Adrenal gland (tissue), 12 donors: ENCODE results near the gene INO80E. TPM values are rescaled to one million over a fixed set of nuclear protein-coding genes. Genes with fewer than 3 reads are reported as not detected.

ENCODE experiments used
- DNase-seq, 7 donors: peaks; one replicate each; pipeline ENCODE4 v3.0.0-alpha.2; 2019 to 2020
- H3K27ac ChIP-seq, 5 donors: fragments of 200-600 bp; sonication (generic) in 4 of 5; 1 replicate in 3 of 5; 2 replicates in 2 of 5; pipeline versions ENCODE4 v1.5.1 to v1.8.0; 2016 to 2020; ENCODE audit warnings: mild to moderate bottlenecking in 1 of 5
- H3K27me3 ChIP-seq: fragments of 200-600 bp; 2 replicates; pipeline ENCODE4 v1.8.0; 2021
- H3K36me3 ChIP-seq, 2 donors: fragments of 200-600 bp; replicated peaks in 1 of 2; 1 replicate in 1 of 2; 2 replicates in 1 of 2; pipeline versions ENCODE4 v1.5.1 to v1.8.0; 2018 to 2022
- H3K4me1 ChIP-seq, 2 donors: fragments of 200-600 bp; replicated peaks in 1 of 2; 1 replicate in 1 of 2; 2 replicates in 1 of 2; pipeline versions ENCODE4 v1.5.1 to v1.8.0; 2018 to 2021
- H3K4me3 ChIP-seq, 4 donors: fragments of 200-600 bp; sonication (generic) in 3 of 4; one replicate each; pipeline ENCODE4 v1.5.1; 2016 to 2018
- H3K9me3 ChIP-seq, 3 donors: fragments of 200-600 bp; sonication (generic) in 1 of 3; replicated peaks in 1 of 3; 1 replicate in 2 of 3; 2 replicates in 1 of 3; pipeline versions ENCODE4 v1.5.1 to v1.8.0; 2016 to 2021
- POLR2A ChIP-seq, 2 donors: fragments of 450-650 bp; IDR thresholded peaks; one replicate each; pipeline ENCODE4 v1.6.1; 2017; ENCODE audit warnings: antibody characterized with exemption in 2 of 2, mild to moderate bottlenecking in 2 of 2, moderate library complexity in 1 of 2
- whole genome bisulfite sequencing, 4 donors: extraction: QIAGEN DNeasy Blood & Tissue Kit in 2 of 4; methylation state at CpG; one replicate each; pipeline versions ENCODE4 v1.1.5 to v1.1.7; 2013 to 2017; 5-methylcytosine and 5-hydroxymethylcytosine counted together
- intact Hi-C, 2 donors: fragments of 100-400 bp; cut with DNase I; formaldehyde crosslinking; loops; one replicate each; pipeline versions ENCODE4 v1.14.1 to v1.15.0; 2022 to 2023
- polyA plus RNA-seq, 3 donors: library from polyadenylated mRNA; stranded (reverse); fragments of 200-250 nt in 2 of 3; fragments of 350-450 nt in 1 of 3; fragmentation: Illumina TruSeq in 1 of 3; extraction: RNeasy Lipid Tissue Mini Kit (QIAGEN cat#74804) in 1 of 3; gene quantifications; one replicate each; pipeline ENCODE4 v1.2.3, GENCODE V29; 2013 to 2014
- total RNA-seq, 9 donors: library from RNA; depleted of rRNA in 4 of 9; stranded (reverse); fragments of >200 nt in 4 of 9; fragments of 120-200 nt in 1 of 9; fragmentation: NEBNext Ultra II Directional in 1 of 9; extraction: Animal tissue kit (Norgen Biotek cat#: 25700) in 1 of 9; gene quantifications; one replicate each; pipeline versions ENCODE4 v1.1.0 to v1.2.4, GENCODE V29; 2013 to 2023
- TF ChIP-seq, protein P1 (sequence below), 6 experiments: fragments of 450-650 bp in 4 of 6; fragments of 200-600 bp in 2 of 6; sonication (generic) in 1 of 6; IDR thresholded peaks; 1 replicate in 5 of 6; 2 replicates in 1 of 6; pipeline versions ENCODE4 v1.5.1 to v1.8.0; 2016 to 2021; ENCODE audit warnings: antibody characterized with exemption in 6 of 6, mild to moderate bottlenecking in 2 of 6, moderate library complexity in 1 of 6
- donor health status: healthy with polysubstance abuse.
- donor health status: Bipolar disorder and iron deficiency.
- donor health status: DM: yes; HTN: yes; CAD: no.
- donor health status: DM: no; HTN: no; CAD: no.
- donor health status: DM: no; HTN: no; CAD: no.
- donor health status: DM: yes; HTN: yes; CAD: no.

INO80E gene
- total and polyA plus RNA-seq, 12 donors: 31.8 to 362 (median 73.4) TPM

DNA sequence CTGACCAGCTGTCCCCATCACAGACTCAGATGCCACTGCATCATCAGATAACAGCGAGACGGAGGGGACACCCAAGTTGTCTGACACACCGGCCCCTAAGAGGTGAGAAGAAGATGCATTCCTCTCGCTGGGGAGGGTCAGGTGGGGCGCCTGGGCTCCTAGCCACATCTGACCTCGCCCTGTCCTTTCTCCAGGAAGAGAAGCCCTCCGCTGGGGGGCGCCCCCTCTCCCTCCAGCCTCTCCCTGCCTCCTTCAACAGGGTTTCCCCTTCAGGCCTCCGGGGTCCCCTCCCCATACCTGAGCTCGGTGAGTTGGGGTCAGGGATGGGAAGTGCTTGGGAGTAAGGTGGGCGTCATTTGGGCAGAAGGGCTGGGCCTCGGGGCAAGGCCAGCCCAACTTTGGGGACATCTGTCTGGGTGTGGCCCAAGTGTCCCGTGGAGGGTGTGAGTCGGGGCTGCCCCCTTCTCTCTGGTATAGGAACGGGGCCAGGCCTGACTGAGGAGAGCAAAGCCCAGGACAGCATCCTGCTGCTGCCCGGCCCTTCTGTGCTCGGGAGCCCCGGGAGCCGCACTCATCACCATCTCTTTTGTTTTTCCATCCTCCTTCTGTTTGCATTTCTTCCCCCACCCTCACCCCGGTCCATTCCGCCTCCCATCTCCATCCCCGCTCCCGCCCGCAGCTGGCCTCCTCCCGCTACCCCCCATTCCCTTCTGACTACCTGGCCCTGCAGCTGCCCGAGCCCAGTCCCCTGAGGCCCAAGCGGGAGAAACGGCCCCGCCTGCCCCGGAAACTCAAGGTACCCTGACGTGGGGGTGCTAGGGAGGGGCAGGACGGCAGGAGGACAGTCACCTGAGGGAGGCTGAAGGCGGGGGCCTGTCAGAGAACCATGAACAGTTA, 4.9 kb downstream of the INO80E start:
- Histone ChIP-seq H3K27me3 (no peaks in the 10 kb centered on the region), H3K4me3 (no peak overlapping the region), H3K36me3 (peaks cover 0 to 5% of the 10 kb centered on the region in 2 donors), H3K4me1 (peaks cover 7 to 9% of the 10 kb centered on the region in 2 donors), H3K27ac (no peak overlapping the region), H3K9me3 (no peaks in the 10 kb centered on the region)
- 82 to 88% (median 85%) methylated on average over 25 to 33 of the region's 33 CpGs for WGBS, 4 donors
- intact Hi-C loops: loop anchor here in 1 of 2 donors (5.0 kb wide), 1 partner anchor 129 kb away; no protein-coding TSS in a partner anchor
- DNase-seq: no peak
- TF ChIP-seq POLR2A (IDR thresholded peaks at IDR 0.05): no peak
- TF ChIP-seq, protein P1, sequence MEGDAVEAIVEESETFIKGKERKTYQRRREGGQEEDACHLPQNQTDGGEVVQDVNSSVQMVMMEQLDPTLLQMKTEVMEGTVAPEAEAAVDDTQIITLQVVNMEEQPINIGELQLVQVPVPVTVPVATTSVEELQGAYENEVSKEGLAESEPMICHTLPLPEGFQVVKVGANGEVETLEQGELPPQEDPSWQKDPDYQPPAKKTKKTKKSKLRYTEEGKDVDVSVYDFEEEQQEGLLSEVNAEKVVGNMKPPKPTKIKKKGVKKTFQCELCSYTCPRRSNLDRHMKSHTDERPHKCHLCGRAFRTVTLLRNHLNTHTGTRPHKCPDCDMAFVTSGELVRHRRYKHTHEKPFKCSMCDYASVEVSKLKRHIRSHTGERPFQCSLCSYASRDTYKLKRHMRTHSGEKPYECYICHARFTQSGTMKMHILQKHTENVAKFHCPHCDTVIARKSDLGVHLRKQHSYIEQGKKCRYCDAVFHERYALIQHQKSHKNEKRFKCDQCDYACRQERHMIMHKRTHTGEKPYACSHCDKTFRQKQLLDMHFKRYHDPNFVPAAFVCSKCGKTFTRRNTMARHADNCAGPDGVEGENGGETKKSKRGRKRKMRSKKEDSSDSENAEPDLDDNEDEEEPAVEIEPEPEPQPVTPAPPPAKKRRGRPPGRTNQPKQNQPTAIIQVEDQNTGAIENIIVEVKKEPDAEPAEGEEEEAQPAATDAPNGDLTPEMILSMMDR (IDR thresholded peaks at IDR 0.05): no peak

DNA sequence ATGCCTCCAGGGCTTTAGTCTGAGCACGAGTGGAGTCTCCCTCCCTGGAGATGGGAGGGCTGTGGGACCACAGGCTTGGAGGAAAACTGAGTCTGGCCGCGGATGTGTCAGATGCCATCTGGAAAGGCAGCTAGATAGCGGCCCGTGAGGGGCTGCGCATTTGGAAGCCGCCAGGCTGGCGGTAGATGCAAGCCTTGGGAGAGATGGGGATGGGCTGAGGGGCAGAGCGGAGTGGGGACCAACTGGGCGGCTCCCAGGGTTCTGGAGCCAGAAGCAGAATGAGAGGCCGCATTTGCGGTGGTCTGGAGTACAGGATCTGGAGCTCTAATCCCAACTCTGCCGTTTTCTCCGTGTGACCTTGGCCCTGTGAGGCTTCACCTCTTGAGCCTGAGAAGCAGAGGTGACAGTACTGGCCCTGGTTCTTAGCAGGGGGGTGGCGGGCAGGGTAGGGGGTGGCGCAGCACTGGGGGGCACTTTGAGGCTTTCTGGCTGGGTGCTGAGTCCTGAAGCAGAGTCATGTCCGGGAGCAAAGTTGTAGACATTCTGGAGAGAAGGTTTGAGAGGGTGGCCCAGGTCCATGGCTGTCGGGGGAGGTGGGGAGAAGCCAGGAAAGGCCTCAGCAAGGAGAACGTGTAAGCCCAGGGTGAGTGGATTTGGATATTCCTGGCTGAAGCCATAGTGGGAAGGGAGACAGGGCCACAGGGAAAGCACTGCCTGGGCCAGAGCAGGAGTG, 6.7 kb downstream of the INO80E start:
- H3K36me3 ChIP-seq: peaks cover 0 to 5% of the 10 kb centered on the region in 2 donors
- no peak for TF ChIP-seq POLR2A (IDR thresholded peaks at IDR 0.05)
- TF ChIP-seq, protein P1 (IDR thresholded peaks at IDR 0.05): no peak
- no peak for DNase-seq
- H3K27me3 ChIP-seq: no peaks in the 10 kb centered on the region
- H3K4me1 ChIP-seq: no peaks in the 10 kb centered on the region
- H3K4me3 ChIP-seq: no peak overlapping the region
- intact Hi-C loops: loop anchor here in 1 of 2 donors (5.0 kb wide), 1 partner anchor 130 kb away; no protein-coding TSS in a partner anchor
- WGBS, 4 donors: 82 to 86% (median 84%) methylated on average over 19 of the region's 19 CpGs
- no peak overlapping the region for H3K27ac ChIP-seq
- H3K9me3 ChIP-seq: no peaks in the 10 kb centered on the region

GRCh38 chr16:30003670-30004423, 7.8 kb downstream of the INO80E start:
- no peaks in the 10 kb centered on the region for H3K27me3 ChIP-seq

More at GRCh38 chr16:30003670-30004423, 7.8 kb downstream of the INO80E start:
- WGBS, 4 donors: 77 to 91% (median 88%) methylated on average over 13 to 17 of the region's 17 CpGs
- H3K4me3 ChIP-seq: no peak overlapping the region
- no peak for DNase-seq
- peaks cover 0 to 5% of the 10 kb centered on the region in 2 donors for H3K36me3 ChIP-seq
- intact Hi-C loops: loop anchor here in 1 of 2 donors (5.0 kb wide), 1 partner anchor 132 kb away; no protein-coding TSS in a partner anchor
- H3K27ac ChIP-seq: no peak overlapping the region
- H3K4me1 ChIP-seq: no peaks in the 10 kb centered on the region
- TF ChIP-seq POLR2A (IDR thresholded peaks at IDR 0.05): no peak
- TF ChIP-seq, protein P1 (IDR thresholded peaks at IDR 0.05): no peak
- no peaks in the 10 kb centered on the region for H3K9me3 ChIP-seq
